ENCODE results near the gene DCAF8L2. TPM values are rescaled to one million over a fixed set of nuclear protein-coding genes. Genes with fewer than 3 reads are reported as not detected.
"Not testable (repeated sequence)": the region's sequence is repeated elsewhere in the genome, so short reads cannot be mapped to it uniquely, and the experiment has no call there.

The DCAF8L2 gene
- total RNA-seq, 2 donors from 2014 or later = not detected

GRCh38 chrX:27679281-27679680, 89.1 kb downstream of the DCAF8L2 start:
- WGBS, 2 experiments (ENCODE audit: insufficient coverage in 1 of 2, insufficient read length in 1 of 2) = 90% methylated on average over 1 of the region's 1 CpG; no CpG with 5 or more reads in 1 of the 2 experiments

GRCh38 chrX:27680726-27681125, 90.6 kb downstream of the DCAF8L2 start:
- no peaks in the 10 kb centered on the region for H3K9me3 ChIP-seq (ENCODE audit: control insufficient read depth, low read length)
- no peak overlapping the region for H3K4me3 Mint-ChIP-seq
- WGBS, 2 experiments (ENCODE audit: insufficient coverage in 1 of 2, insufficient read length in 1 of 2) = 88% methylated on average over 1 of the region's 1 CpG; no CpG with 5 or more reads in 1 of the 2 experiments
- DNase-seq = no peak
- H3K27me3 Mint-ChIP-seq (ENCODE audit: insufficient read depth) = no peaks in the 10 kb centered on the region
- no peak overlapping the region for H3K4me3 ChIP-seq (ENCODE audit: low read length)
- H3K27ac Mint-ChIP-seq = no peak overlapping the region
- H3K27ac ChIP-seq (ENCODE audit: low read depth, low read length) = no peak overlapping the region
- H3K4me1 ChIP-seq (ENCODE audit: control insufficient read depth, insufficient read depth, low read length) = no peaks in the 10 kb centered on the region
- TF ChIP-seq CTCF (conservative IDR thresholded peaks at IDR 0.05) = no peak
- no peaks in the 10 kb centered on the region for H3K36me3 ChIP-seq (ENCODE audit: control insufficient read depth, insufficient read depth, low read length)
- H3K36me3 Mint-ChIP-seq (ENCODE audit: low read depth) = no peaks in the 10 kb centered on the region
- no peaks in the 10 kb centered on the region for H3K27me3 ChIP-seq (ENCODE audit: control insufficient read depth, insufficient read depth, low read length, poor library complexity, severe bottlenecking)
- H3K4me1 Mint-ChIP-seq = no peaks in the 10 kb centered on the region
- peaks cover 25% of the 10 kb centered on the region for H3K9me3 Mint-ChIP-seq
- H3K9ac ChIP-seq (ENCODE audit: extremely low read depth, low read length, poor library complexity, severe bottlenecking) = no peak overlapping the region

More at GRCh38 chrX:27679281-27679680, 89.1 kb downstream of the DCAF8L2 start:
- Mint-ChIP-seq H3K36me3 (ENCODE audit: low read depth) (no peaks in the 10 kb centered on the region), H3K27ac (no peak overlapping the region), H3K4me3 (no peak overlapping the region), H3K27me3 (ENCODE audit: insufficient read depth) (no peaks in the 10 kb centered on the region), H3K4me1 (no peaks in the 10 kb centered on the region), H3K9me3 (peaks cover 24% of the 10 kb centered on the region)
- H3K36me3 ChIP-seq (ENCODE audit: control insufficient read depth, insufficient read depth, low read length) = no peaks in the 10 kb centered on the region
- no peak for DNase-seq
- H3K27ac ChIP-seq (ENCODE audit: low read depth, low read length) = no peak overlapping the region
- H3K9ac ChIP-seq (ENCODE audit: extremely low read depth, low read length, poor library complexity, severe bottlenecking) = no peak overlapping the region
- no peaks in the 10 kb centered on the region for H3K27me3 ChIP-seq (ENCODE audit: control insufficient read depth, insufficient read depth, low read length, poor library complexity, severe bottlenecking)
- H3K4me1 ChIP-seq (ENCODE audit: control insufficient read depth, insufficient read depth, low read length) = no peaks in the 10 kb centered on the region
- H3K9me3 ChIP-seq (ENCODE audit: control insufficient read depth, low read length) = no peaks in the 10 kb centered on the region
- no peak for TF ChIP-seq CTCF (conservative IDR thresholded peaks at IDR 0.05)
- H3K4me3 ChIP-seq (ENCODE audit: low read length) = no peak overlapping the region

- H3K27me3 ChIP-seq (ENCODE audit: control insufficient read depth, insufficient read depth, low read length, poor library complexity, severe bottlenecking); H3K27ac Mint-ChIP-seq; H3K27ac ChIP-seq (ENCODE audit: low read depth, low read length); H3K9me3 ChIP-seq (ENCODE audit: control insufficient read depth, low read length); H3K4me3 Mint-ChIP-seq; H3K4me1 ChIP-seq (ENCODE audit: control insufficient read depth, insufficient read depth, low read length); H3K9ac ChIP-seq (ENCODE audit: extremely low read depth, low read length, poor library complexity, severe bottlenecking); H3K4me1 Mint-ChIP-seq; H3K4me3 ChIP-seq (ENCODE audit: low read length); H3K27me3 Mint-ChIP-seq (ENCODE audit: insufficient read depth); H3K36me3 ChIP-seq (ENCODE audit: control insufficient read depth, insufficient read depth, low read length); H3K36me3 Mint-ChIP-seq (ENCODE audit: low read depth): not testable (repeated sequence)
- TF ChIP-seq CTCF (conservative IDR thresholded peaks at IDR 0.05) = peak; percentile 77
- DNase-seq = peak; percentile 73
- H3K9me3 Mint-ChIP-seq = peaks cover 34% of the 10 kb centered on the region
- 14% methylated on average over 4 of the region's 5 CpGs; no CpG with 5 or more reads in 1 of the 2 experiments for WGBS, 2 experiments (ENCODE audit: insufficient coverage in 1 of 2, insufficient read length in 1 of 2)
Observed at GRCh38 chrX:27683566-27684208, 93.5 kb downstream of the DCAF8L2 start.
